OCI-LY7 (cell line): Measurements from ENCODE around the gene CLK2. TPM values are rescaled to one million over a fixed set of nuclear protein-coding genes. Genes with fewer than 3 reads are reported as not detected.

Experiments
- BruUV-seq: library from RNA; stranded (reverse); fragments of 400-500 nt; replicated peaks from 2 replicates; lab custom pipeline; 2021; lab: Mats Ljungman, UMichigan
- CTCF ChIA-PET: fragments of 300-600 bp; sonication (Branson Sonifier 250); formaldehyde crosslinking; loops from one replicate; lab custom pipeline; 2022; ENCODE audit warnings: antibody characterized with exemption; ENCODE audit not compliant: unreplicated experiment; lab: Charles Lee
- POLR2A ChIA-PET: fragments of 300-600 bp; sonication (Branson Sonifier 250); formaldehyde crosslinking; loops from one replicate; lab custom pipeline; 2022; ENCODE audit warnings: antibody characterized with exemption; lab: Charles Lee
- DNase-seq: peaks from one replicate; pipeline ENCODE4 v3.0.0-alpha.2; 2015; ENCODE audit warnings: low spot score
- H2AFZ ChIP-seq: fragments of 200-600 bp; sonication (generic), shearing (Covaris generic); 2 replicates; pipeline ENCODE4 v1.6.1; 2014; ENCODE audit warnings: mild to moderate bottlenecking, antibody characterized with exemption, low read length, moderate library complexity
- H3K27ac ChIP-seq: fragments of 200-600 bp; sonication (generic); 2 replicates; pipeline ENCODE4 v1.5.1; 2014; ENCODE audit warnings: mixed run types, low read depth, mild to moderate bottlenecking, moderate library complexity, low read length, inconsistent platforms; ENCODE audit not compliant: poor library complexity, severe bottlenecking
- H3K36me3 ChIP-seq: fragments of 200-600 bp; sonication (generic); 2 replicates; pipeline ENCODE4 v1.6.1; 2014; ENCODE audit warnings: mild to moderate bottlenecking, antibody characterized with exemption, low read length, moderate library complexity, mixed read lengths; ENCODE audit not compliant: insufficient read depth
- H3K4me1 ChIP-seq: fragments of 200-600 bp; sonication (generic); 2 replicates; pipeline ENCODE4 v1.5.1; 2014; ENCODE audit warnings: mild to moderate bottlenecking, low read length; ENCODE audit not compliant: insufficient read depth, poor library complexity, severe bottlenecking
- H3K4me2 ChIP-seq: fragments of 200-600 bp; sonication (generic); 2 replicates; pipeline ENCODE4 v1.6.1; 2014; ENCODE audit warnings: mild to moderate bottlenecking, low read length
- H3K4me3 ChIP-seq: fragments of 200-600 bp; sonication (generic); 2 replicates; pipeline ENCODE4 v1.5.1; 2014; ENCODE audit warnings: mild to moderate bottlenecking, low read depth, low read length; ENCODE audit not compliant: poor library complexity, severe bottlenecking
- H3K79me2 ChIP-seq: fragments of 200-600 bp; sonication (generic); 2 replicates; pipeline ENCODE4 v1.6.1; 2016; ENCODE audit warnings: low read depth, mild to moderate bottlenecking, low read length, moderate library complexity, mixed read lengths; ENCODE audit not compliant: insufficient read depth
- H3K9me2 ChIP-seq: fragments of 200-600 bp; sonication (generic); 2 replicates; pipeline ENCODE4 v1.6.1; 2016; ENCODE audit warnings: mild to moderate bottlenecking, low read length, mixed read lengths; ENCODE audit not compliant: insufficient read depth
- H3K9me3 ChIP-seq: fragments of 200-600 bp; sonication (generic); 2 replicates; pipeline ENCODE4 v1.6.1; 2014; ENCODE audit warnings: mild to moderate bottlenecking, mixed run types, low read length, mixed read lengths
- H4K20me1 ChIP-seq: fragments of 200-600 bp; sonication (generic); 2 replicates; pipeline ENCODE4 v1.6.1; 2014; ENCODE audit warnings: mild to moderate bottlenecking, antibody characterized with exemption, low read length, moderate library complexity, mixed read lengths; ENCODE audit not compliant: insufficient read depth
- EZH2phosphoT487 ChIP-seq: fragments of 200-600 bp; sonication (generic); IDR thresholded peaks from 2 replicates; pipeline ENCODE4 v1.6.1; 2018; ENCODE audit warnings: low read depth, borderline replicate concordance, mild to moderate bottlenecking, mixed run types, antibody characterized with exemption, low read length, moderate library complexity, mixed read lengths
- intact Hi-C: fragments of 100-400 bp; cut with micrococcal nuclease; formaldehyde crosslinking; loops from one replicate; pipeline ENCODE4 v1.10.0; 2022; ENCODE audit not compliant: unreplicated experiment
- total RNA-seq, 2 experiments: library from RNA; depleted of rRNA in 1 of 2; stranded (reverse); fragments of >200 nt in 1 of 2; shearing (Covaris generic) in 1 of 2; gene quantifications; 2 replicates each; pipeline ENCODE4 v1.2.3, GENCODE V29; 2014 to 2022
- TF ChIP-seq, protein P1 (sequence below): fragments of 200-600 bp; sonication (generic); conservative IDR thresholded peaks from 2 replicates; pipeline ENCODE4 v1.5.1; 2014; ENCODE audit warnings: mild to moderate bottlenecking, antibody characterized with exemption, low read length, moderate library complexity, mixed read lengths

CLK2 gene
- total RNA-seq, 2 experiments from 2014 or later = 96.7 to 121 TPM

DNA sequence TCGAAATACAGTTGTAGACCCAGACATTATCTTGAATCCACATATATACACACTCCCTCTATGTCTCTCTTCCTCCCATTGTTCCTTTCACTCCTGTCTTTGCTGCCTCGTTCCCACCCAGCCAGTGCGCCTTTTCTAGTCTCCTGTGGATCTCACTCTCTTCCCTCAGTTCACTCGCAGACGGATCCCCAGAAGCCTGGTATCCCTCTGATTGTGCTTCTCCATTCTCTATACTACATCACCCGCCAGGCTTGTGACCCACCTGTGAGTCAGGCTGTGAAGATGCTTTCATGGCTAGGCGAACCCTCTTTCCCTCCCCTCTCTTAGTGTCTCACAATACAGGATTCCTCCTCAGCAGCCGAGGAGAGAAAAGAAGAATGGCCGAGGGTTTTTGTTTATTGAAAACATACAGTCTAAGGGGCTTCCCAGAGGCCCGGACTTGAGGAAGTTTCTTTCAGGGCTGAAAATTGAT, 5.4 kb upstream of the CLK2 start:
- TF ChIP-seq, protein P1, sequence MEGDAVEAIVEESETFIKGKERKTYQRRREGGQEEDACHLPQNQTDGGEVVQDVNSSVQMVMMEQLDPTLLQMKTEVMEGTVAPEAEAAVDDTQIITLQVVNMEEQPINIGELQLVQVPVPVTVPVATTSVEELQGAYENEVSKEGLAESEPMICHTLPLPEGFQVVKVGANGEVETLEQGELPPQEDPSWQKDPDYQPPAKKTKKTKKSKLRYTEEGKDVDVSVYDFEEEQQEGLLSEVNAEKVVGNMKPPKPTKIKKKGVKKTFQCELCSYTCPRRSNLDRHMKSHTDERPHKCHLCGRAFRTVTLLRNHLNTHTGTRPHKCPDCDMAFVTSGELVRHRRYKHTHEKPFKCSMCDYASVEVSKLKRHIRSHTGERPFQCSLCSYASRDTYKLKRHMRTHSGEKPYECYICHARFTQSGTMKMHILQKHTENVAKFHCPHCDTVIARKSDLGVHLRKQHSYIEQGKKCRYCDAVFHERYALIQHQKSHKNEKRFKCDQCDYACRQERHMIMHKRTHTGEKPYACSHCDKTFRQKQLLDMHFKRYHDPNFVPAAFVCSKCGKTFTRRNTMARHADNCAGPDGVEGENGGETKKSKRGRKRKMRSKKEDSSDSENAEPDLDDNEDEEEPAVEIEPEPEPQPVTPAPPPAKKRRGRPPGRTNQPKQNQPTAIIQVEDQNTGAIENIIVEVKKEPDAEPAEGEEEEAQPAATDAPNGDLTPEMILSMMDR = peak; percentile 7; the same call in 1 of the 2 replicates
- no peak for TF ChIP-seq EZH2phosphoT487
- no peak overlapping the region for H3K27ac ChIP-seq
- no peak overlapping the region for H2AFZ ChIP-seq
- H3K4me1 ChIP-seq = peaks cover 35% of the 10 kb centered on the region
- DNase-seq = no peak
- H3K79me2 ChIP-seq = no peaks in the 10 kb centered on the region; the same call in 1 of the 2 replicates
- peak overlapping the region; percentile 82 for H3K4me3 ChIP-seq
- H3K36me3 ChIP-seq = peaks cover 4% of the 10 kb centered on the region; the same call in 1 of the 2 replicates
- ChIA-PET CTCF (no interaction called here), POLR2A (no interaction called here)
- BruUV-seq = TSS peak; percentile 57
- H3K9me2 ChIP-seq = no peaks in the 10 kb centered on the region
- no peaks in the 10 kb centered on the region for H3K9me3 ChIP-seq
- H4K20me1 ChIP-seq = no peaks in the 10 kb centered on the region
- H3K4me2 ChIP-seq = peak overlapping the region; percentile 100
- intact Hi-C loops = loop anchor here (10.0 kb wide), 1 partner anchor 226 kb away; no protein-coding TSS in a partner anchor

- Histone ChIP-seq H3K36me3 (peaks cover 4% of the 10 kb centered on the region; the same call in 1 of the 2 replicates), H3K27ac (peak overlapping the region; percentile 21), H3K9me3 (no peaks in the 10 kb centered on the region), H3K9me2 (no peaks in the 10 kb centered on the region), H2AFZ (peak overlapping the region; percentile 59), H4K20me1 (no peaks in the 10 kb centered on the region), H3K4me1 (peaks cover 37% of the 10 kb centered on the region), H3K79me2 (peaks cover under 1% of the 10 kb centered on the region; the same call in 1 of the 2 replicates), H3K4me3 (peak overlapping the region; percentile 82), H3K4me2 (peak overlapping the region; percentile 100)
- peak; percentile 75 for DNase-seq
- no TSS peak for BruUV-seq
- intact Hi-C loops = loop anchor here (1.0 to 10.0 kb wide), 3 partner anchors 29 to 227 kb away; no protein-coding TSS in a partner anchor
- CTCF ChIA-PET = no interaction called here
- POLR2A ChIA-PET = no interaction called here
- TF ChIP-seq, protein P1 = peak; percentile 67
- no peak for TF ChIP-seq EZH2phosphoT487
Measured at GRCh38 chr1:155277902-155278688, 4.8 kb upstream of the CLK2 start.
